Esophagus muscularis mucosa (tissue), 4 donors: ENCODE measurements around the gene PHF20. TPM values are rescaled to one million over a fixed set of nuclear protein-coding genes. Genes with fewer than 3 reads are reported as not detected.
A peak's percentile ranks its signal among the peaks of the same experiment; 100 is the strongest.
"Not testable (repeated sequence)": the region's sequence is repeated elsewhere in the genome, so short reads cannot be mapped to it uniquely, and the experiment has no call there.

Source experiments
- DNase-seq: peaks from one replicate; pipeline ENCODE4 v3.0.0-alpha.2; 2017; ENCODE audit errors: extremely low spot score
- H3K27ac ChIP-seq, 4 donors: fragments of 200-600 bp; sonication (generic); replicated peaks in 1 of 4; 1 replicate in 3 of 4; 2 replicates in 1 of 4; pipeline ENCODE4 v1.5.1; 2016 to 2019; ENCODE audit warnings: mild to moderate bottlenecking in 1 of 4
- H3K27me3 ChIP-seq, 4 donors: fragments of 200-600 bp; sonication (generic); one replicate each; pipeline versions ENCODE4 v1.5.1 to v1.6.0; 2016 to 2019
- H3K36me3 ChIP-seq, 4 donors: fragments of 200-600 bp; sonication (generic); one replicate each; pipeline ENCODE4 v1.5.1; 2016 to 2019
- H3K4me1 ChIP-seq, 4 donors: fragments of 200-600 bp; sonication (generic); one replicate each; pipeline ENCODE4 v1.5.1; 2016 to 2019
- H3K4me3 ChIP-seq, 4 donors: fragments of 200-600 bp; sonication (generic); 1 replicate in 2 of 4; 2 replicates in 2 of 4; pipeline ENCODE4 v1.5.1; 2016 to 2019; ENCODE audit warnings: mild to moderate bottlenecking in 4 of 4, moderate library complexity in 1 of 4
- H3K9me3 ChIP-seq, 4 donors: fragments of 200-600 bp; sonication (generic); 1 replicate in 3 of 4; 2 replicates in 1 of 4; pipeline ENCODE4 v1.5.1; 2016 to 2019
- EP300 ChIP-seq: sonication (generic); formaldehyde crosslinking; IDR thresholded peaks from one replicate; pipeline ENCODE4 v1.6.1; 2017; ENCODE audit warnings: antibody characterized with exemption
- POLR2A ChIP-seq: fragments of 450-650 bp; IDR thresholded peaks from one replicate; pipeline ENCODE4 v1.6.1; 2017; ENCODE audit warnings: antibody characterized with exemption, moderate library complexity, mild to moderate bottlenecking, low read depth
- POLR2AphosphoS5 ChIP-seq, 2 donors: sonication (generic); formaldehyde crosslinking; IDR thresholded peaks; one replicate each; pipeline ENCODE4 v1.6.1; 2017; ENCODE audit warnings: antibody characterized with exemption in 2 of 2
- WGBS: methylation state at CpG from one replicate; pipeline ENCODE4 v1.1.5; 2018; 5-methylcytosine and 5-hydroxymethylcytosine counted together
- intact Hi-C: fragments of 100-400 bp; cut with DNase I; formaldehyde crosslinking; loops from one replicate; pipeline ENCODE4 v1.15.1; 2023
- total RNA-seq, 4 donors: library from RNA; depleted of rRNA; stranded (reverse); fragments of >200 nt; gene quantifications; one replicate each; pipeline versions ENCODE4 v1.1.0 to v1.2.1, GENCODE V29; 2016
- TF ChIP-seq, protein P1 (sequence below), 3 experiments: fragments of 200-600 bp in 2 of 3; fragments of 450-650 bp in 1 of 3; sonication (generic) in 2 of 3; IDR thresholded peaks; one replicate each; pipeline ENCODE4 v1.5.1; 2017 to 2019; ENCODE audit warnings: antibody characterized with exemption in 3 of 3, mild to moderate bottlenecking in 2 of 3, moderate library complexity in 1 of 3

Gene PHF20
- total RNA-seq, 4 donors from 2014 or later, result 45.9 to 62.2 (median 48.0) TPM

DNA sequence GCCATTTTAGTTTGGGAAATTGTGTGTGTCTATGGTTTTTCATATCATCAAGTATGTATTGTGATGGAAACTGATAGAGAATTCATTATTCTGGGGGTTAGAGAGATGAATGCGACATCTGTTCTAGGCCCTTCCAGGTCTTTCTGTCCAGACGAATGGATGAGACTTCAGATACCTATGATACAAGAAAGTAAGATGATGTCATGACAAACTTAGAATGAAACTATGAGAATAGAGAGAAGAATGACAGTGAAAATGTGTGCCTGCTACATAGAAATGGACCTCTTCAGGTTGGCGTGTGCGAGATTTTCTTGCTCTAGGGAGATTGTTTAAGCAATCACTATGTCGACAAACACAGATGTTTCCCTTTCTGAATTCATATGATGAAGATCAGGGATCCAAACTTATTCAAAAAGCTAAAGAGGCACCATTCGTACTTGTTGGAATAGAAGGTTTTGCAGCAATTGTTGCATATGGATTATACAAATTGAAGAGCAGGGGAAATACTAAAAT is 106.4 kb downstream of the PHF20 start:
- intact Hi-C loops, result no loop called here
- peaks cover 0 to 12% (median 4%) of the 10 kb centered on the region in 4 donors for H3K36me3 ChIP-seq
- 91% methylated on average over 6 of the region's 6 CpGs for WGBS

DNA sequence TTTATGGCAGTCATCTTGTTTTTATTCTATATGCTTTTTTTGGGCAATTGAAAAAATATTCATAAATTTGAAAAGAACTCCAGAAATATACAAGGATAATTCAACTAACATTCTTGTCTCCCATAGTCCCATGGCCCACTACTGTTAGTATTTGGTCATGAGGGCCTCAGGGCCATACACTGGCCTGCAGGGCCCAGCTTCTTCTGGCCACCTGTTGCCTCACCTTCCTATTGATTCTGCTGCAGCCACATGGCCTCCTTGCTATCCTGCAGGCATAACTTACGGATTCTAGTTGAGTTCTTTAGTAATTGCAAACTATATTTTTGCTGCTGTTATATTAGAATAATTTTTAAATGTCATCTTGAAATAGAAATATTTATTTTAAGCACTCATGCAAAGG is 109.9 kb downstream of the PHF20 start:
- H3K27me3 ChIP-seq, result no peaks in the 10 kb centered on the region
- H3K36me3 ChIP-seq, result peaks cover 0 to 3% (median 0%) of the 10 kb centered on the region in 4 donors
- WGBS, result 33% methylated on average over 1 of the region's 1 CpG
- TF ChIP-seq POLR2AphosphoS5 (IDR thresholded peaks at IDR 0.05) (no peak), EP300 (no peak), POLR2A (no peak)
- TF ChIP-seq, protein P1, sequence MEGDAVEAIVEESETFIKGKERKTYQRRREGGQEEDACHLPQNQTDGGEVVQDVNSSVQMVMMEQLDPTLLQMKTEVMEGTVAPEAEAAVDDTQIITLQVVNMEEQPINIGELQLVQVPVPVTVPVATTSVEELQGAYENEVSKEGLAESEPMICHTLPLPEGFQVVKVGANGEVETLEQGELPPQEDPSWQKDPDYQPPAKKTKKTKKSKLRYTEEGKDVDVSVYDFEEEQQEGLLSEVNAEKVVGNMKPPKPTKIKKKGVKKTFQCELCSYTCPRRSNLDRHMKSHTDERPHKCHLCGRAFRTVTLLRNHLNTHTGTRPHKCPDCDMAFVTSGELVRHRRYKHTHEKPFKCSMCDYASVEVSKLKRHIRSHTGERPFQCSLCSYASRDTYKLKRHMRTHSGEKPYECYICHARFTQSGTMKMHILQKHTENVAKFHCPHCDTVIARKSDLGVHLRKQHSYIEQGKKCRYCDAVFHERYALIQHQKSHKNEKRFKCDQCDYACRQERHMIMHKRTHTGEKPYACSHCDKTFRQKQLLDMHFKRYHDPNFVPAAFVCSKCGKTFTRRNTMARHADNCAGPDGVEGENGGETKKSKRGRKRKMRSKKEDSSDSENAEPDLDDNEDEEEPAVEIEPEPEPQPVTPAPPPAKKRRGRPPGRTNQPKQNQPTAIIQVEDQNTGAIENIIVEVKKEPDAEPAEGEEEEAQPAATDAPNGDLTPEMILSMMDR (IDR thresholded peaks at IDR 0.05), result no peak
- H3K4me3 ChIP-seq, result no peak overlapping the region
- no peak for DNase-seq
- no peaks in the 10 kb centered on the region for H3K9me3 ChIP-seq
- peaks cover 0 to 27% (median 24%) of the 10 kb centered on the region in 4 donors for H3K4me1 ChIP-seq
- intact Hi-C loops, result loop anchor here (5.0 to 10.0 kb wide), 2 partner anchors 139 to 177 kb away; partner anchors contain the start of gene RBM39
- no peak overlapping the region for H3K27ac ChIP-seq

More for the DNA sequence above, 106.4 kb downstream of the PHF20 start:
- H3K27ac ChIP-seq, result no peak overlapping the region
- H3K27me3 ChIP-seq, result no peaks in the 10 kb centered on the region
- H3K4me1 ChIP-seq, result peaks cover 0 to 20% (median 11%) of the 10 kb centered on the region in 4 donors
- DNase-seq, result no peak
- TF ChIP-seq, protein P1 (IDR thresholded peaks at IDR 0.05), result no peak
- TF ChIP-seq POLR2AphosphoS5 (IDR thresholded peaks at IDR 0.05), result no peak
- no peak for TF ChIP-seq POLR2A
- no peak for TF ChIP-seq EP300
- no peaks in the 10 kb centered on the region for H3K9me3 ChIP-seq
- H3K4me3 ChIP-seq, result no peak overlapping the region

GRCh38 chr20:35882427-35883161 is 110.8 kb downstream of the PHF20 start:
- Histone ChIP-seq H3K4me1 (peaks cover 5 to 27% (median 24%) of the 10 kb centered on the region in 4 donors), H3K27ac (peak overlapping the region; percentile 73 to 87 (median 78))
- not testable (repeated sequence) for H3K4me3 ChIP-seq, H3K9me3 ChIP-seq, H3K36me3 ChIP-seq, DNase-seq, H3K27me3 ChIP-seq
- intact Hi-C loops, result loop anchor here (5.0 to 10.0 kb wide), 2 partner anchors 140 to 178 kb away; partner anchors contain the start of gene RBM39
- 91% methylated on average over 9 of the region's 9 CpGs for WGBS

DNA sequence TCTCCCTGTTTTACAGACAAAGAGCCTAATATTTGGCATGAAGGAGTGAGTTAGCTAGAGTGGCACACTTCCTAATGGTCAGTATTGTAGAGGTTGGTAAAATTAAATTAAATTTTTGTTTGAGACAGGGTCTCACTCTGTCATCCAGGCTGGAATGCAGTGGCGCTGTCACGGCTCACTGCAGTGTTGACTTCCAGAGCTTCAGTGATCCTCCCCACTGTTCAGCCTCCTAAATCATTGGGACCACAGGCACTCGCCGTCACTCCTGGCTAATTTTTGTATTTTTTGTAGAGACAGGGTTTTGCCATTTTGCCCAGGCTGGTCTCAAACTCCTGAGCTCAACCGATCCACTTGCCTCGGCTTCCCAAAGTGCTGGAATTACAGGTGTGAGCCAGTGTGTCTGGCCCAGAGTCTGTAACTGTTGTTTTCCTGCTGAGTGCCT is 111.5 kb downstream of the PHF20 start:
- TF ChIP-seq POLR2AphosphoS5 (IDR thresholded peaks at IDR 0.05), result no peak
- no peak for TF ChIP-seq EP300
- no peak for TF ChIP-seq POLR2A
- TF ChIP-seq, protein P1 (IDR thresholded peaks at IDR 0.05), result no peak
- H3K36me3 ChIP-seq, result peaks cover 0 to 3% (median 0%) of the 10 kb centered on the region in 4 donors
- DNase-seq, result no peak
- peak overlapping the region; percentile 73 to 87 (median 78) for H3K27ac ChIP-seq
- H3K9me3 ChIP-seq, result no peaks in the 10 kb centered on the region
- 91% methylated on average over 6 of the region's 6 CpGs for WGBS
- H3K27me3 ChIP-seq, result no peaks in the 10 kb centered on the region
- peaks cover 5 to 27% (median 24%) of the 10 kb centered on the region in 4 donors for H3K4me1 ChIP-seq
- H3K4me3 ChIP-seq, result peak overlapping the region in 2 of 4 donors; percentile 29 to 42
- intact Hi-C loops, result loop anchor here (5.0 to 10.0 kb wide), 2 partner anchors 141 to 179 kb away; partner anchors contain the start of gene RBM39
